ENCODE measurements around the gene MOXD1. TPM values are rescaled to one million over a fixed set of nuclear protein-coding genes. Genes with fewer than 3 reads are reported as not detected.
A peak's percentile ranks its signal among the peaks of the same experiment; 100 is the strongest.
"Not testable (repeated sequence)": the region's sequence is repeated elsewhere in the genome, so short reads cannot be mapped to it uniquely, and the experiment has no call there.

Gene MOXD1
- total and polyA plus RNA-seq, 5 donors from 2014 or later = not detected

- H3K4me3 Mint-ChIP-seq = no peak overlapping the region
- Histone ChIP-seq H3K4me3 (ENCODE audit: low read depth, low read length) (no peak overlapping the region), H3K9me3 (ENCODE audit: control insufficient read depth in 2 of 2, low read length in 2 of 2) (peaks cover 4 to 11% of the 10 kb centered on the region in 2 experiments), H3K4me1 (ENCODE audit: control insufficient read depth, insufficient read depth, low read length, poor library complexity, severe bottlenecking) (no peaks in the 10 kb centered on the region), H3K27me3 (ENCODE audit: control insufficient read depth, insufficient read depth, low read length) (no peaks in the 10 kb centered on the region), H3K36me3 (ENCODE audit: control insufficient read depth, insufficient read depth, low read length) (no peaks in the 10 kb centered on the region), H3K27ac (ENCODE audit: insufficient read depth, low read length, poor library complexity, severe bottlenecking) (no peak overlapping the region)
- peaks cover 5% of the 10 kb centered on the region for H3K27me3 Mint-ChIP-seq
- H3K9me3 Mint-ChIP-seq = peaks cover 1 to 13% (median 5%) of the 10 kb centered on the region in 7 donors
- no peaks in the 10 kb centered on the region for H3K36me3 Mint-ChIP-seq
- no peaks in the 10 kb centered on the region for H3K4me1 Mint-ChIP-seq
- no peak for ATAC-seq (ENCODE audit: low read depth in 2 of 2)
- no peak overlapping the region for H3K27ac Mint-ChIP-seq
- no peak for DNase-seq
Measured at GRCh38 chr6:132314432-132314831, 86.8 kb downstream of the MOXD1 start.

- H3K27ac ChIP-seq (ENCODE audit: insufficient read depth, low read length, poor library complexity, severe bottlenecking) = no peak overlapping the region
- no peak for DNase-seq
- Mint-ChIP-seq H3K27ac (no peak overlapping the region), H3K4me1 (no peaks in the 10 kb centered on the region), H3K36me3 (no peaks in the 10 kb centered on the region), H3K9me3 (peaks cover 0 to 20% (median 11%) of the 10 kb centered on the region in 7 donors), H3K27me3 (peaks cover 9% of the 10 kb centered on the region), H3K4me3 (no peak overlapping the region)
- ATAC-seq (ENCODE audit: low read depth in 2 of 2) = no peak
- H3K27me3 ChIP-seq (ENCODE audit: control insufficient read depth, insufficient read depth, low read length) = no peaks in the 10 kb centered on the region
- no peaks in the 10 kb centered on the region for H3K36me3 ChIP-seq (ENCODE audit: control insufficient read depth, insufficient read depth, low read length)
- H3K4me3 ChIP-seq (ENCODE audit: low read depth, low read length) = no peak overlapping the region
- H3K4me1 ChIP-seq (ENCODE audit: control insufficient read depth, insufficient read depth, low read length, poor library complexity, severe bottlenecking) = no peaks in the 10 kb centered on the region
- peaks cover 0 to 1% of the 10 kb centered on the region in 2 experiments for H3K9me3 ChIP-seq (ENCODE audit: control insufficient read depth in 2 of 2, low read length in 2 of 2)
Measured at GRCh38 chr6:132310921-132311320, 90.4 kb downstream of the MOXD1 start.

GRCh38 chr6:132310151-132310550 is 91.1 kb downstream of the MOXD1 start:
- H3K27ac Mint-ChIP-seq; H3K4me1 ChIP-seq (ENCODE audit: control insufficient read depth, insufficient read depth, low read length, poor library complexity, severe bottlenecking): not testable (repeated sequence)

GRCh38 chr6:132304891-132305305 is 96.4 kb downstream of the MOXD1 start:
- H3K27ac ChIP-seq (ENCODE audit: insufficient read depth, low read length, poor library complexity, severe bottlenecking) = no peak overlapping the region
- DNase-seq = no peak
- peaks cover 0 to 2% of the 10 kb centered on the region in 2 experiments for H3K9me3 ChIP-seq (ENCODE audit: control insufficient read depth in 2 of 2, low read length in 2 of 2)
- H3K4me3 ChIP-seq (ENCODE audit: low read depth, low read length) = no peak overlapping the region
- Mint-ChIP-seq H3K27ac (no peak overlapping the region), H3K9me3 (peaks cover 0 to 16% (median 6%) of the 10 kb centered on the region in 7 donors), H3K4me3 (no peak overlapping the region), H3K4me1 (no peaks in the 10 kb centered on the region), H3K36me3 (no peaks in the 10 kb centered on the region), H3K27me3 (peaks cover 5% of the 10 kb centered on the region)
- no peaks in the 10 kb centered on the region for H3K36me3 ChIP-seq (ENCODE audit: control insufficient read depth, insufficient read depth, low read length)
- peaks cover 3% of the 10 kb centered on the region for H3K27me3 ChIP-seq (ENCODE audit: control insufficient read depth, insufficient read depth, low read length)
- no peak for ATAC-seq (ENCODE audit: low read depth in 2 of 2)
- no peaks in the 10 kb centered on the region for H3K4me1 ChIP-seq (ENCODE audit: control insufficient read depth, insufficient read depth, low read length, poor library complexity, severe bottlenecking)

More at GRCh38 chr6:132310151-132310550, 91.1 kb downstream of the MOXD1 start:
- H3K27me3 ChIP-seq (ENCODE audit: control insufficient read depth, insufficient read depth, low read length); H3K9me3 ChIP-seq (ENCODE audit: control insufficient read depth in 2 of 2, low read length in 2 of 2); H3K27ac ChIP-seq (ENCODE audit: insufficient read depth, low read length, poor library complexity, severe bottlenecking); H3K4me1 Mint-ChIP-seq; H3K27me3 Mint-ChIP-seq; H3K36me3 Mint-ChIP-seq; H3K4me3 Mint-ChIP-seq; H3K4me3 ChIP-seq (ENCODE audit: low read depth, low read length); DNase-seq; H3K36me3 ChIP-seq (ENCODE audit: control insufficient read depth, insufficient read depth, low read length); ATAC-seq (ENCODE audit: low read depth in 2 of 2): not testable (repeated sequence)
- H3K9me3 Mint-ChIP-seq = peaks cover 0 to 19% (median 8%) of the 10 kb centered on the region in 7 donors

- no peaks in the 10 kb centered on the region for H3K36me3 Mint-ChIP-seq
- no peak for ATAC-seq (ENCODE audit: low read depth in 2 of 2)
Measured at GRCh38 chr6:132300323-132300949, 100.8 kb downstream of the MOXD1 start.

GRCh38 chr6:132298344-132298949 is 102.8 kb downstream of the MOXD1 start:
- Mint-ChIP-seq H3K4me3 (no peak overlapping the region), H3K4me1 (no peaks in the 10 kb centered on the region), H3K27me3 (peaks cover 9% of the 10 kb centered on the region), H3K36me3 (no peaks in the 10 kb centered on the region), H3K27ac (peak overlapping the region in 1 of 3 donors; percentile 10), H3K9me3 (peaks cover 0 to 2% (median 0%) of the 10 kb centered on the region in 7 donors)
- Histone ChIP-seq H3K4me3 (ENCODE audit: low read depth, low read length) (no peak overlapping the region), H3K27me3 (ENCODE audit: control insufficient read depth, insufficient read depth, low read length) (peaks cover 4% of the 10 kb centered on the region), H3K9me3 (ENCODE audit: control insufficient read depth in 2 of 2, low read length in 2 of 2) (no peaks in the 10 kb centered on the region), H3K27ac (ENCODE audit: insufficient read depth, low read length, poor library complexity, severe bottlenecking) (no peak overlapping the region), H3K36me3 (ENCODE audit: control insufficient read depth, insufficient read depth, low read length) (no peaks in the 10 kb centered on the region), H3K4me1 (ENCODE audit: control insufficient read depth, insufficient read depth, low read length, poor library complexity, severe bottlenecking) (no peaks in the 10 kb centered on the region)
- DNase-seq = peak in 2 of 3 donors; percentile 10 to 48
- ATAC-seq (ENCODE audit: low read depth in 2 of 2) = peak in 1 of 2 donors; percentile 57

More at GRCh38 chr6:132300323-132300949, 100.8 kb downstream of the MOXD1 start:
- H3K9me3 ChIP-seq (ENCODE audit: control insufficient read depth in 2 of 2, low read length in 2 of 2) = no peaks in the 10 kb centered on the region
- Mint-ChIP-seq H3K27ac (no peak overlapping the region), H3K4me1 (no peaks in the 10 kb centered on the region), H3K4me3 (no peak overlapping the region), H3K27me3 (peaks cover 9% of the 10 kb centered on the region), H3K9me3 (peaks cover 0 to 2% (median 0%) of the 10 kb centered on the region in 7 donors)
- peak in 1 of 3 donors; percentile 35 for DNase-seq
- peaks cover 5% of the 10 kb centered on the region for H3K27me3 ChIP-seq (ENCODE audit: control insufficient read depth, insufficient read depth, low read length)
- no peaks in the 10 kb centered on the region for H3K4me1 ChIP-seq (ENCODE audit: control insufficient read depth, insufficient read depth, low read length, poor library complexity, severe bottlenecking)
- H3K27ac ChIP-seq (ENCODE audit: insufficient read depth, low read length, poor library complexity, severe bottlenecking) = no peak overlapping the region
- no peak overlapping the region for H3K4me3 ChIP-seq (ENCODE audit: low read depth, low read length)
- H3K36me3 ChIP-seq (ENCODE audit: control insufficient read depth, insufficient read depth, low read length) = no peaks in the 10 kb centered on the region

- Histone ChIP-seq H3K27me3 (ENCODE audit: control insufficient read depth, insufficient read depth, low read length) (peaks cover 8% of the 10 kb centered on the region), H3K27ac (ENCODE audit: insufficient read depth, low read length, poor library complexity, severe bottlenecking) (no peak overlapping the region), H3K4me3 (ENCODE audit: low read depth, low read length) (no peak overlapping the region), H3K4me1 (ENCODE audit: control insufficient read depth, insufficient read depth, low read length, poor library complexity, severe bottlenecking) (no peaks in the 10 kb centered on the region), H3K36me3 (ENCODE audit: control insufficient read depth, insufficient read depth, low read length) (no peaks in the 10 kb centered on the region), H3K9me3 (ENCODE audit: control insufficient read depth in 2 of 2, low read length in 2 of 2) (no peaks in the 10 kb centered on the region)
- no peaks in the 10 kb centered on the region for H3K4me1 Mint-ChIP-seq
- no peaks in the 10 kb centered on the region for H3K9me3 Mint-ChIP-seq
- H3K4me3 Mint-ChIP-seq = no peak overlapping the region
- no peak overlapping the region for H3K27ac Mint-ChIP-seq
- ATAC-seq (ENCODE audit: low read depth in 2 of 2) (no peak), DNase-seq (no peak)
- no peaks in the 10 kb centered on the region for H3K36me3 Mint-ChIP-seq
- H3K27me3 Mint-ChIP-seq = peaks cover 19% of the 10 kb centered on the region
Measured at GRCh38 chr6:132289756-132290155, 111.5 kb downstream of the MOXD1 start.

- ATAC-seq (ENCODE audit: low read depth in 2 of 2) (no peak), DNase-seq (no peak)
- H3K4me1 Mint-ChIP-seq = no peaks in the 10 kb centered on the region
- no peaks in the 10 kb centered on the region for H3K36me3 ChIP-seq (ENCODE audit: control insufficient read depth, insufficient read depth, low read length)
- no peak overlapping the region for H3K4me3 Mint-ChIP-seq
- no peaks in the 10 kb centered on the region for H3K9me3 Mint-ChIP-seq
- peaks cover 18% of the 10 kb centered on the region for H3K27me3 Mint-ChIP-seq
- no peaks in the 10 kb centered on the region for H3K9me3 ChIP-seq (ENCODE audit: control insufficient read depth in 2 of 2, low read length in 2 of 2)
- H3K27ac Mint-ChIP-seq = no peak overlapping the region
- H3K4me3 ChIP-seq (ENCODE audit: low read depth, low read length) = no peak overlapping the region
- no peak overlapping the region for H3K27ac ChIP-seq (ENCODE audit: insufficient read depth, low read length, poor library complexity, severe bottlenecking)
- no peaks in the 10 kb centered on the region for H3K4me1 ChIP-seq (ENCODE audit: control insufficient read depth, insufficient read depth, low read length, poor library complexity, severe bottlenecking)
- H3K27me3 ChIP-seq (ENCODE audit: control insufficient read depth, insufficient read depth, low read length) = peaks cover 7% of the 10 kb centered on the region
- no peaks in the 10 kb centered on the region for H3K36me3 Mint-ChIP-seq
Measured at GRCh38 chr6:132287101-132287500, 114.2 kb downstream of the MOXD1 start.
